Naive thymus-derived CD8-positive, alpha-beta T cell (primary cell): Measurements from ENCODE around the gene CAMK2N1. TPM values are rescaled to one million over a fixed set of nuclear protein-coding genes. Genes with fewer than 3 reads are reported as not detected.

Experiments
- ATAC-seq, 2 donors: fragments of 150-1000 bp; cut with Tn5 transposase in 1 of 2; sonication (Bioruptor Pico), chemical (Tn5 transposase) in 1 of 2; 1 replicate in 1 of 2; 2 replicates in 1 of 2; pipeline ENCODE4 v1.10.0; 2021; ENCODE audit warnings: mild to moderate bottlenecking in 2 of 2, moderate library complexity in 2 of 2
- POLR2A ChIA-PET: fragments of 350-600 bp; sonication (Branson Sonifier 250); formaldehyde crosslinking; loops from one replicate; lab custom pipeline; 2021; ENCODE audit warnings: antibody characterized with exemption; lab: Charles Lee
- DNase-seq, 10 donors: peaks; one replicate each; pipeline versions ENCODE4 v3.0.0 to v3.0.0-alpha.2; 2020 to 2022
- H3K27ac Mint-ChIP-seq, 10 donors: one replicate each; pipeline ENCODE4 v1.8.0; 2020 to 2022; ENCODE audit warnings: mild to moderate bottlenecking in 10 of 10, mixed read lengths in 10 of 10, moderate library complexity in 4 of 10, inconsistent platforms in 1 of 10
- H3K27me3 Mint-ChIP-seq, 5 donors: one replicate each; pipeline ENCODE4 v1.8.0; 2021 to 2022; ENCODE audit warnings: mixed read lengths in 5 of 5
- H3K36me3 Mint-ChIP-seq, 3 donors: one replicate each; pipeline ENCODE4 v1.8.0; 2020 to 2022; ENCODE audit warnings: mixed read lengths in 3 of 3, mild to moderate bottlenecking in 2 of 3, inconsistent platforms in 1 of 3
- H3K4me1 Mint-ChIP-seq, 4 donors: one replicate each; pipeline ENCODE4 v1.8.0; 2021 to 2022; ENCODE audit warnings: mixed read lengths in 4 of 4
- H3K4me3 Mint-ChIP-seq, 10 donors: one replicate each; pipeline ENCODE4 v1.8.0; 2020 to 2022; ENCODE audit warnings: mild to moderate bottlenecking in 10 of 10, mixed read lengths in 10 of 10, moderate library complexity in 6 of 10, inconsistent platforms in 1 of 10
- H3K9me3 Mint-ChIP-seq, 9 donors: one replicate each; pipeline ENCODE4 v1.8.0; 2020 to 2022; ENCODE audit warnings: mixed read lengths in 9 of 9, mild to moderate bottlenecking in 3 of 9, inconsistent platforms in 1 of 9, moderate library complexity in 1 of 9
- polyA plus RNA-seq, 3 donors: library from polyadenylated mRNA; unstranded; fragments of 300-500 nt; fragmentation: Illumina TruSeq; gene quantifications; one replicate each; pipeline ENCODE4 v1.2.3, GENCODE V29; 2021
- total RNA-seq, 8 experiments: library from RNA in 2 of 8; stranded (reverse) in 2 of 8; gene quantifications; one replicate each; pipeline ENCODE4 v1.2.3 and lab custom pipeline; 2021 to 2026

CAMK2N1 gene
- total and polyA plus RNA-seq, 5 experiments from 2014 or later: 0.23 to 5.6 (median 0.34) TPM

DNA sequence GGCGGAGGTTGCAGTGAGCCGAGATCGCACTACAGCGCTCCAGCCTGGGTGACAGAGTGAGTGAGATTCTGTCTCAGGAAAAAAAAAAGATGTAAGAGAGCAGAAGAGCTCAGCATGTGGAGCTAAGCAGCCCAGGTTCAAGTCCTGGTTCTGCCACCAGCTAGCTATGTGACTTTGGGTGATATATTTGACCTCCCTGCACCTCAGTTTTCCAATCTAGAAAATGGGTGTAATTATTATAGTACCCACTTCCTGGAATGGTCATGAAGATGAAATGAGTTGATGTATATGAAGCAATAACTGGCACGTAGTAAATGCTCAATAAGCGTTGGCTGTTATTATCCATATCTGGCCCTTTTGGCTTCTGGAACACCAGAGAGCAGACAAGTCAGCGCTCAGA, 38.2 kb downstream of the CAMK2N1 start:
- Mint-ChIP-seq H3K27me3 (peaks cover 21 to 51% (median 27%) of the 10 kb centered on the region in 5 donors), H3K27ac (peak overlapping the region in 1 of 10 donors; percentile 41), H3K9me3 (no peaks in the 10 kb centered on the region), H3K36me3 (no peaks in the 10 kb centered on the region), H3K4me3 (no peak overlapping the region), H3K4me1 (no peaks in the 10 kb centered on the region)
- DNase-seq (no peak), ATAC-seq (no peak)
- POLR2A ChIA-PET: no interaction called here

GRCh38 chr1:20446796-20447195, 39.2 kb downstream of the CAMK2N1 start:
- no peaks in the 10 kb centered on the region for H3K36me3 Mint-ChIP-seq
- H3K27me3 Mint-ChIP-seq: peaks cover 21 to 51% (median 25%) of the 10 kb centered on the region in 5 donors
- DNase-seq: no peak
- H3K9me3 Mint-ChIP-seq: no peaks in the 10 kb centered on the region
- POLR2A ChIA-PET: no interaction called here
- no peak for ATAC-seq
- H3K27ac Mint-ChIP-seq: no peak overlapping the region
- H3K4me3 Mint-ChIP-seq: no peak overlapping the region
- H3K4me1 Mint-ChIP-seq: no peaks in the 10 kb centered on the region

GRCh38 chr1:20445956-20446355, 40.1 kb downstream of the CAMK2N1 start:
- no peak for DNase-seq
- H3K4me3 Mint-ChIP-seq: no peak overlapping the region
- H3K27me3 Mint-ChIP-seq: peaks cover 21 to 48% (median 23%) of the 10 kb centered on the region in 5 donors
- no peaks in the 10 kb centered on the region for H3K4me1 Mint-ChIP-seq
- no peak overlapping the region for H3K27ac Mint-ChIP-seq
- H3K9me3 Mint-ChIP-seq: no peaks in the 10 kb centered on the region
- H3K36me3 Mint-ChIP-seq: no peaks in the 10 kb centered on the region
- no peak for ATAC-seq
- POLR2A ChIA-PET: no interaction called here

GRCh38 chr1:20443703-20444586, 42.1 kb downstream of the CAMK2N1 start:
- Mint-ChIP-seq H3K4me3 (no peak overlapping the region), H3K27me3 (peaks cover 7 to 28% (median 12%) of the 10 kb centered on the region in 5 donors), H3K27ac (no peak overlapping the region), H3K36me3 (no peaks in the 10 kb centered on the region), H3K9me3 (no peaks in the 10 kb centered on the region), H3K4me1 (no peaks in the 10 kb centered on the region)
- POLR2A ChIA-PET: no interaction called here
- DNase-seq (no peak), ATAC-seq (no peak)

GRCh38 chr1:20442920-20443625, 42.9 kb downstream of the CAMK2N1 start:
- Mint-ChIP-seq H3K4me3 (no peak overlapping the region), H3K9me3 (no peaks in the 10 kb centered on the region), H3K27ac (peak overlapping the region in 1 of 10 donors; percentile 77), H3K4me1 (no peaks in the 10 kb centered on the region), H3K36me3 (no peaks in the 10 kb centered on the region), H3K27me3 (peaks cover 7 to 23% (median 12%) of the 10 kb centered on the region in 5 donors)
- POLR2A ChIA-PET: no interaction called here
- DNase-seq (no peak), ATAC-seq (no peak)

DNA sequence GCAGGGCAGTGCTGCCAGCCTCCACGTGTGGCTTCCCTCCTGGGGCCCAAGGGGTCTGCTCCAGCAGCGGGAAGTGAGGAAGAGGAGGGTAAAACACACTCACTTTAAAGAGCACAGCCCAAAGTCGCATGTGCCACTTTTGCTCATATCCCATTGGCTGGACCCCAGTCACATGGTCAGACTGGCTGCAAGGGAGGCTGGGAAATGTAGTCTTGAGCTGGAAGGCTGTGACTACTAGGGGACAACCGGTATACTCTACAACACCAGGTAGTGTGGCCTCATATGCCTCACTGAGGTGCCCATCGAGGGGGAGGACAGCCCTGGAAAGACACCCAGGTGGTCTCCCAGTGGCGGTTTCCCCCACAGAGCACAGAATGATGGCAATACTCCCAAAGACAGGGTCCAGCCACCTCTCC, 45.2 kb downstream of the CAMK2N1 start:
- Mint-ChIP-seq H3K27me3 (peaks cover 0 to 17% (median 12%) of the 10 kb centered on the region in 5 donors), H3K36me3 (no peaks in the 10 kb centered on the region), H3K27ac (no peak overlapping the region), H3K4me1 (no peaks in the 10 kb centered on the region), H3K4me3 (no peak overlapping the region), H3K9me3 (no peaks in the 10 kb centered on the region)
- POLR2A ChIA-PET: interaction anchor here (0.5 kb wide), 1 partner anchor 209 kb away, joined by 5 read pairs; no protein-coding TSS in a partner anchor
- DNase-seq (peak in 7 of 10 donors; percentile 18 to 69 (median 30)), ATAC-seq (peak; percentile 67 to 79)

DNA sequence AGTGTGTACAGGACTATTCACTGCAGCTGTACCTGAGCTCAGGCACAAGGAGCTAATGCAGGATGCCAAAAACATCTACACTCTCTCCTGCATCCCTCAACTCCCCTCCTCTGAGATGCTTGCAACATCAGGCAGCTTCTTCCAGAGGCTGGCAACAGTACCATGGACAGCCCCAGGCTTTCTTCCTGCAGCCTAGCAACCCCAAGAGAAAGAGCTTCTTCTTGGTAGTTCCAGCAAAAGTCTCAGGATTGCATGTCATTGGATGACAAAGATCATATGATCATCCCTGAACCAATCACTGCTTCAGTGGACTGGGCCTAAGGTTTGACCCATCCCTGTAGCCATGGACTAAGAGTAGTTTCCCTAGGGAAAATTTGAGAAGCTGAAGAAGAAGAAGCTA, 46.7 kb downstream of the CAMK2N1 start:
- Mint-ChIP-seq H3K27ac (peak overlapping the region in 1 of 10 donors; percentile 27), H3K36me3 (no peaks in the 10 kb centered on the region), H3K4me1 (no peaks in the 10 kb centered on the region), H3K27me3 (peaks cover 7 to 31% (median 27%) of the 10 kb centered on the region in 5 donors), H3K9me3 (no peaks in the 10 kb centered on the region), H3K4me3 (no peak overlapping the region)
- DNase-seq: no peak
- no peak for ATAC-seq
- POLR2A ChIA-PET: no interaction called here

- Mint-ChIP-seq H3K27me3 (peaks cover 13 to 43% (median 38%) of the 10 kb centered on the region in 5 donors), H3K4me1 (no peaks in the 10 kb centered on the region), H3K27ac (no peak overlapping the region), H3K9me3 (no peaks in the 10 kb centered on the region), H3K36me3 (no peaks in the 10 kb centered on the region), H3K4me3 (no peak overlapping the region)
- DNase-seq (no peak), ATAC-seq (no peak)
- POLR2A ChIA-PET: no interaction called here
These were observed 48.4 kb downstream of the CAMK2N1 start for GRCh38 chr1:20437640-20438039.

DNA sequence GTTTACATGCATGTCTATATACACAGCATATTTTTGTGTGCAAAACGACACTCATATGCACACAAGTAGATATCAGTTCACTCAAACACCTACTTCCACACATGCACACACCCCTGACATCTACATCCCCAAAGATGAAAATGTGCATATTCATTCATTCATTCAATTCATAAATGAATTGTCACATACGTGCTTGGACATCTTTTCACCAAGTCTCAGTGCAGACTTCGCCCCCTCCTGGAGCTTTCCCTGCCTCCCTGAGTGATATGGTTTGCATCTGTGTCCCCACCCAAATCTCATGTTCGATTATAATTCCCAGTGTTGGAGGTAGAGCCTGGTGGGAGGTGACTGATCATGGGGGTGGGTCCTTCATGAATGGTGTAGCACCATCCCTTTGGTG, 53.1 kb downstream of the CAMK2N1 start:
- Mint-ChIP-seq H3K36me3 (no peaks in the 10 kb centered on the region), H3K4me1 (no peaks in the 10 kb centered on the region), H3K4me3 (no peak overlapping the region), H3K27ac (no peak overlapping the region), H3K9me3 (no peaks in the 10 kb centered on the region), H3K27me3 (peaks cover 23 to 89% (median 59%) of the 10 kb centered on the region in 5 donors)
- POLR2A ChIA-PET: no interaction called here
- ATAC-seq (no peak), DNase-seq (no peak)

Other genes starting within 250 kb of the CAMK2N1 start
- gene VWA5B1, start 195.3 kb downstream of the CAMK2N1 start, total RNA-seq: not detected
- under 1 TPM in 1 of 3 donors, not detected in 2; 0.06 TPM for gene VWA5B1, start 195.3 kb downstream of the CAMK2N1 start, polyA plus RNA-seq
- 10 to 100 TPM; 17.4 to 19.6 TPM for gene MUL1, start 21.9 kb upstream of the CAMK2N1 start, total RNA-seq
- 10 to 100 TPM; 23.4 to 36.2 (median 30.3) TPM for gene MUL1, start 21.9 kb upstream of the CAMK2N1 start, polyA plus RNA-seq
- gene FAM43B, start 66.4 kb upstream of the CAMK2N1 start, total RNA-seq: not detected
- gene FAM43B, start 66.4 kb upstream of the CAMK2N1 start, polyA plus RNA-seq: not detected
- gene CDA, start 102.9 kb upstream of the CAMK2N1 start, total RNA-seq: not detected
- not detected for gene CDA, start 102.9 kb upstream of the CAMK2N1 start, polyA plus RNA-seq
- 10 to 100 TPM; 29.8 to 31.9 TPM for gene PINK1, start 147.2 kb upstream of the CAMK2N1 start, total RNA-seq
- gene PINK1, start 147.2 kb upstream of the CAMK2N1 start, polyA plus RNA-seq: 10 to 100 TPM; 18.4 to 26.3 (median 19.5) TPM
- 100 to 1,000 TPM; 115 to 118 TPM for gene DDOST, start 175.2 kb upstream of the CAMK2N1 start, total RNA-seq
- 100 to 1,000 TPM; 209 to 255 (median 225) TPM for gene DDOST, start 175.2 kb upstream of the CAMK2N1 start, polyA plus RNA-seq
- not detected for gene KIF17, start 231.8 kb upstream of the CAMK2N1 start, total RNA-seq
- not detected for gene KIF17, start 231.8 kb upstream of the CAMK2N1 start, polyA plus RNA-seq
- not detected for gene SH2D5, start 246.5 kb upstream of the CAMK2N1 start, total RNA-seq
- not detected for gene SH2D5, start 246.5 kb upstream of the CAMK2N1 start, polyA plus RNA-seq